Glutamatergic neuron (in vitro differentiated cells): Measurements from ENCODE around the gene LPCAT3. TPM values are rescaled to one million over a fixed set of nuclear protein-coding genes. Genes with fewer than 3 reads are reported as not detected.

Experiments
- DNase-seq: peaks from one replicate; pipeline ENCODE4 v3.0.0; 2022
- H3K27ac Mint-ChIP-seq: one replicate; pipeline ENCODE4 v1.8.0; 2020; ENCODE audit warnings: mild to moderate bottlenecking, mixed read lengths, inconsistent platforms; ENCODE audit not compliant: unreplicated experiment
- H3K27me3 Mint-ChIP-seq: one replicate; pipeline ENCODE4 v1.8.0; 2020; ENCODE audit warnings: mild to moderate bottlenecking, moderate library complexity, mixed read lengths, inconsistent platforms; ENCODE audit not compliant: unreplicated experiment
- H3K36me3 Mint-ChIP-seq: one replicate; pipeline ENCODE4 v1.8.0; 2020; ENCODE audit warnings: mild to moderate bottlenecking, mixed read lengths, inconsistent platforms; ENCODE audit not compliant: unreplicated experiment
- H3K4me1 Mint-ChIP-seq: one replicate; pipeline ENCODE4 v1.8.0; 2020; ENCODE audit warnings: mild to moderate bottlenecking, low read depth, mixed read lengths, inconsistent platforms; ENCODE audit not compliant: unreplicated experiment
- H3K4me3 Mint-ChIP-seq: one replicate; pipeline ENCODE4 v1.8.0; 2020; ENCODE audit warnings: mild to moderate bottlenecking, mixed read lengths, inconsistent platforms; ENCODE audit not compliant: unreplicated experiment
- H3K9me3 Mint-ChIP-seq: one replicate; pipeline ENCODE4 v1.8.0; 2020; ENCODE audit warnings: mild to moderate bottlenecking, moderate library complexity, mixed read lengths, inconsistent platforms; ENCODE audit not compliant: unreplicated experiment
- total RNA-seq: library from RNA; stranded (reverse); fragmentation: NEBNext Ultra II Directional; extraction: Animal tissue kit (Norgen Biotek cat#: 25700); gene quantifications from one replicate; pipeline ENCODE4 v1.2.1, GENCODE V29; 2021; ENCODE audit not compliant: unreplicated experiment
- TF ChIP-seq, protein P1 (sequence below): fragments of 200-600 bp; sonication (generic); IDR thresholded peaks from one replicate; pipeline ENCODE4 v1.5.0; 2021; ENCODE audit not compliant: partially characterized antibody, unreplicated experiment

The LPCAT3 gene
- total RNA-seq, 1 donor from 2014 or later, result 53.3 TPM

- Mint-ChIP-seq H3K4me3 (no peak overlapping the region), H3K27me3 (peaks cover 3% of the 10 kb centered on the region), H3K36me3 (peaks cover 5% of the 10 kb centered on the region), H3K4me1 (peaks cover 6% of the 10 kb centered on the region), H3K27ac (no peak overlapping the region), H3K9me3 (no peaks in the 10 kb centered on the region)
- TF ChIP-seq, protein P1, sequence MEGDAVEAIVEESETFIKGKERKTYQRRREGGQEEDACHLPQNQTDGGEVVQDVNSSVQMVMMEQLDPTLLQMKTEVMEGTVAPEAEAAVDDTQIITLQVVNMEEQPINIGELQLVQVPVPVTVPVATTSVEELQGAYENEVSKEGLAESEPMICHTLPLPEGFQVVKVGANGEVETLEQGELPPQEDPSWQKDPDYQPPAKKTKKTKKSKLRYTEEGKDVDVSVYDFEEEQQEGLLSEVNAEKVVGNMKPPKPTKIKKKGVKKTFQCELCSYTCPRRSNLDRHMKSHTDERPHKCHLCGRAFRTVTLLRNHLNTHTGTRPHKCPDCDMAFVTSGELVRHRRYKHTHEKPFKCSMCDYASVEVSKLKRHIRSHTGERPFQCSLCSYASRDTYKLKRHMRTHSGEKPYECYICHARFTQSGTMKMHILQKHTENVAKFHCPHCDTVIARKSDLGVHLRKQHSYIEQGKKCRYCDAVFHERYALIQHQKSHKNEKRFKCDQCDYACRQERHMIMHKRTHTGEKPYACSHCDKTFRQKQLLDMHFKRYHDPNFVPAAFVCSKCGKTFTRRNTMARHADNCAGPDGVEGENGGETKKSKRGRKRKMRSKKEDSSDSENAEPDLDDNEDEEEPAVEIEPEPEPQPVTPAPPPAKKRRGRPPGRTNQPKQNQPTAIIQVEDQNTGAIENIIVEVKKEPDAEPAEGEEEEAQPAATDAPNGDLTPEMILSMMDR, result no peak
- DNase-seq, result no peak
Observed at GRCh38 chr12:7008864-7009263, 9.4 kb downstream of the LPCAT3 start.

GRCh38 chr12:7006639-7007038 is 11.6 kb downstream of the LPCAT3 start:
- no peaks in the 10 kb centered on the region for H3K9me3 Mint-ChIP-seq
- no peaks in the 10 kb centered on the region for H3K4me1 Mint-ChIP-seq
- H3K36me3 Mint-ChIP-seq, result no peaks in the 10 kb centered on the region
- no peak for DNase-seq
- TF ChIP-seq, protein P1, result no peak
- no peak overlapping the region for H3K27ac Mint-ChIP-seq
- no peak overlapping the region for H3K4me3 Mint-ChIP-seq
- peaks cover 5% of the 10 kb centered on the region for H3K27me3 Mint-ChIP-seq

- Mint-ChIP-seq H3K4me1 (no peaks in the 10 kb centered on the region), H3K36me3 (no peaks in the 10 kb centered on the region)
Observed at GRCh38 chr12:7005311-7005710, 13.0 kb downstream of the LPCAT3 start.

DNA sequence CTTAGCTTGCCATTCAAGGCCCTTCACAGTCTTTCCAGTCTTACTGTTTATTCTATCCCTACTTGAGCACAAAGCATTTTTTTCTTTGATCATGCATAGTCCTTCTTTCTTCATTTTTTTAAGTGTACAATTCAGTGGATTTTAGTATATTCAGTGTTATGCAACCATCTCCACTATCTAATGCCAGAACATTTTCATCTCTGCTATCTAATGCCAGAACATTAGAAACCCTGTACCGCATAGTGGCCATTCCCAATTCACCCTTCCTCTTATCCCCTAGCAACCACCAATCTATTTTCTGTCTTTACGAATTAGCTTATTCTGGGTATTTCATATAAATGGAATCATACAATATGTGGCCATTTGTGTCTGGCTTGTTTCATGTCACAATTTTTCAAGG is 13.4 kb downstream of the LPCAT3 start:
- H3K4me1 Mint-ChIP-seq, result no peaks in the 10 kb centered on the region
- H3K9me3 Mint-ChIP-seq, result no peaks in the 10 kb centered on the region
- no peak overlapping the region for H3K27ac Mint-ChIP-seq
- H3K36me3 Mint-ChIP-seq, result no peaks in the 10 kb centered on the region
- no peak for DNase-seq
- TF ChIP-seq, protein P1, result no peak
- H3K27me3 Mint-ChIP-seq, result peaks cover 3% of the 10 kb centered on the region
- no peak overlapping the region for H3K4me3 Mint-ChIP-seq

More at GRCh38 chr12:7005311-7005710, 13.0 kb downstream of the LPCAT3 start:
- H3K27ac Mint-ChIP-seq, result no peak overlapping the region
- DNase-seq, result no peak
- peaks cover 5% of the 10 kb centered on the region for H3K27me3 Mint-ChIP-seq
- H3K4me3 Mint-ChIP-seq, result no peak overlapping the region
- TF ChIP-seq, protein P1, result no peak
- no peaks in the 10 kb centered on the region for H3K9me3 Mint-ChIP-seq

DNA sequence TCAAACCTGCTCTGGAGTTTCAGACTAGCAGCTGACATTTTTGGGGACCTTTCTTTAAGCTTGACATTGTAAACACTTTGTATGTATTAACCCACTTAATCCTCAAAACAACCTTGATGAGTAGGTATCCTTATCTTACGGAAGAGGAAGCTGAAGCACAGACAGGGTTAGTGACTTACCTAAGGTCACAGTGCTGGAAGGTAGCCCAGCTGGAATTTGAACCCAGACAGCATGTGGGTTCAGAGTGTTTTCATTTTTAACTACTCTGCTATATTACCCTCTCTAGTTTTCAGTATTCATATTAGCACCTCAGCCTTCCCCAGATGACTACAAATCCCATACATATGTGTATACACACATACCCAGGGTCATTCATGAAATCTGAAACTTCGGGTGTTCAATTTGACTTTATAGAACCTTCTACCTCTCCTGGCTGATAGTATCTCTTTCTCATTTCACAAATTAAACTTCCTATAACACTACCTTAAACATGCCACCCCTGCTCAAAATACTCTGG is 13.9 kb downstream of the LPCAT3 start:
- H3K27me3 Mint-ChIP-seq, result peaks cover 3% of the 10 kb centered on the region
- no peak overlapping the region for H3K27ac Mint-ChIP-seq
- H3K9me3 Mint-ChIP-seq, result no peaks in the 10 kb centered on the region
- DNase-seq, result no peak
- H3K4me3 Mint-ChIP-seq, result no peak overlapping the region
- TF ChIP-seq, protein P1, result no peak
- H3K36me3 Mint-ChIP-seq, result no peaks in the 10 kb centered on the region
- no peaks in the 10 kb centered on the region for H3K4me1 Mint-ChIP-seq
